CD4-positive, alpha-beta T cell treated with Interleukin-17A for 1 hour (primary cell): ENCODE results near the gene NCR3LG1.
"Not testable (repeated sequence)": the region's sequence is repeated elsewhere in the genome, so short reads cannot be mapped to it uniquely, and the experiment has no call there.

Source experiments
- DNase-seq: peaks from one replicate; pipeline ENCODE4 v3.0.0-alpha.2; 2020

NCR3LG1 gene

DNA sequence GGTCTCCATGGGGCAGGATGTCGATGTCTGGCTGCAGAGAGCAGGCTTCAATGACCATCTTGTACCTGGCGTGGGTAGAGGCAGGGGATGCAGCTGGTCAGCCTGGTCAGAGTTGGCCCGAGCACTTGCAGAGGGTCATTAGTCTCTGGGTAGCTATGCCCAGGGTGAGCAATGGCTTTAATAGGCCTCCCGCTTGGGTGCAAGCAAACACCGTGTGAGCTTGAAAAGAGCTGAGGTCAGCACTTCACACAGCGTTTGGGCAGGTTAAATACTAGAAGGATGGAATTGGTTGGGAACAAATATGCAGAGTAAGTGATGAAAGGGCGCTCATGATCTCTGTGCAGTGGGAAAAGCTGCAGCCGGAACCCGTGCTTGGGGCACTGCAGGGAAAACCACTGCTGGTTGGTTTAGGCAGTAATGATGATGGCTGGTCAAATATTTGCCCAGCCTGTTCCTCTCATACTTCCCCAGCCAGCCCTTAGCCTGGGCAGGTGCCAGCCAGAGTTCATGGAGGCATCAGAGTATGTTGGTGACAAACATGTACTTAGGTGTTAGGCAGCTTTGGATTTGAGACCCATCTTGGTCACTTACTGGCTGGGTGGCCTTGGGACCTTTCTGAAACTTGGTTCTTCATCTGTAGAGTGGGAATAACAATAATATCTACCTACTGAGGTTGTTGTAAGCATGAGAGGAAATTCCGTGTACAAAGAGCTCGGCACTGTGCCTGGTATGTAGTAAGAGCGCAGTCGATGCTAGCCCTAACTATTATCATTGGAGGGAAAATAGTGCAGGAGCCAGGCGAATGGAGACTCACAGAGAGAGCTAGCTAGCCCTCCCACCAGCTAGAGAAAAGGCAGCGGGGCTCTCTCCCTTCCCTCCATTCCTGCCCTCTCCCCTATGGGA is 62.1 kb downstream of the NCR3LG1 start:
- DNase-seq: no peak

DNA sequence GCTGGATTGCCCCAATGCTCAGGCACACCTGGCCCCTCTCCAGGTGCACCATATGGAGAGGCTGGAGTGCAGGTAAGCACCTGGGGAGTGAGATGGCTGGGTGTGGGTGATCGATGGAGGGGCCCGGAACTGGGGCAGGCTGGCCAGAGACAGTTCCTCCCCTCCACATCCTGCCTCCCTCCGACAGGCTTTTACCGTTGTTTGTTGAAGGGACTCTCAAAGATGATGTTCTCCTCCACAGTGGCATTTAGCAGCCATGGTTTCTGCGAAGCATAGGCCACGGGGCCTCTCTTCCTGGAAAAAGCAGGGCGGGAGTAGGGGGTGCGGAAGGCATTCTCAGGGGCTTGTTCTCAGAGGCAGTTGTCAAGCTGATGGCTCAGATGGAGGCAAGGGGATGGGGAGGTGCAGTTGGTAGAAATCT is 62.7 kb downstream of the NCR3LG1 start:
- no peak for DNase-seq

DNA sequence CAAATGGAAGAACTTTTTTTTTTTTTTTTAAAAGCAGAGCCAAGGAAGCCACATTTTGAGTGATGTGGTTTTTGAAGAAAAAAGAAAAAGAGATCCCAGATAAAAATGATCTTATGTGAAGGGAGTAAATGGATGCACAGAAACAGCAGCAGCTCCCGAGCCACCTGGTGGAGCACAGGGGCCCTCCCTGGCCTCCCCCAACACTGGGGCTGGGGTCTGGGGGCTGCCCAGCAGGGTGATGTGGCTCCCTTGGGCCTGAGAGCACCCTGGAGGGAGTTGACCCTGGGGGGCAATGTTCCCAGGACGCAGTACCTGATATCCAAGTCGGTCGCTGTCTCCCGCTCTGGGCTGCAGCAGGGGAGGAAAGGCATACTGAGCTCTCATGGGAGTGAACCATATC is 63.4 kb downstream of the NCR3LG1 start:
- no peak for DNase-seq

DNA sequence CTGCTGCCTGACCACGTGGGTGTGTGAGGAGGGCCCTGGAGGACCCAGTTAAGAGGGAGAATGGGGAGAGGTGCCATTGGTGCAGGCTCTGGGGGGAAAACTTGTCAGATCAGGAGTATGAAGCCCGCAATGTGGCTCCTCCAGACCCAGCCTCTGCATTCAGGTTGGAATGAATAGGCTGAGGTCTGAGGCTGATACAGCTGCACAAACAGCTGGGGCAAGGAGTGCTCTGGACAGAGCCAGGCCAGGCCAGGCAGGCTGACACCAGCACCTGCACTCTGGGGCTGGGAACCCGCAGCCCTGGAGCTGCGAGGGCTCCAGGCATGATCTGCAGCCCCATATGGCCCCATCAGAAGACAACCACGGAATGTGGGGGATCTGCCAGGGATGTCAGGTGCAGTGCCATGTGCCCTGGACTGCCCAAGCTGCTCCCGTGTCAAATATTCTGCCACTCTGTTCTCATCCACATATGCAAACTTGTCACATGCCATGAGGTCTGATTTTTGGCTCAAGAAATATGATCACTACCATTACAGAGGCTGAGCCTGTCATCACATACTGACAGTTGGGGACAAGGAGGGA is 64.0 kb downstream of the NCR3LG1 start:
- DNase-seq: no peak

DNA sequence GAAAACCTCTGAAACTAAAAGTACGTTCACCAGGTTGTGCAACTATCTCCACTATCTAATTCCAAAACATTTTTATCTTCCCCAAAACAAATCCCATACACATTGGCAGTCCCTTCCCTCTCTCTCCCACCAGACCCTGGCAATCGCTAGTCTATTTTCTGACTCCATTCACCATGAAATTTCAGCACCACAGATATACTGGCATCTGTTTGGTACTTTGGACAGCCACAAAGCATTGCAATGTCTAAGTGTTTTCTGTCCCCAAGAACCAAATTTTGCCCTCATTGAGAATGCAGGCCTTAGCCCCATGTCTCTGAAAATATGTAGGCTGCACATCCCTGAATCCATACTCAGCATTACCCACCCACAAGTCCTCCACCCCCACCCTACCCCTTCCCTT is 64.9 kb downstream of the NCR3LG1 start:
- DNase-seq: no peak

DNA sequence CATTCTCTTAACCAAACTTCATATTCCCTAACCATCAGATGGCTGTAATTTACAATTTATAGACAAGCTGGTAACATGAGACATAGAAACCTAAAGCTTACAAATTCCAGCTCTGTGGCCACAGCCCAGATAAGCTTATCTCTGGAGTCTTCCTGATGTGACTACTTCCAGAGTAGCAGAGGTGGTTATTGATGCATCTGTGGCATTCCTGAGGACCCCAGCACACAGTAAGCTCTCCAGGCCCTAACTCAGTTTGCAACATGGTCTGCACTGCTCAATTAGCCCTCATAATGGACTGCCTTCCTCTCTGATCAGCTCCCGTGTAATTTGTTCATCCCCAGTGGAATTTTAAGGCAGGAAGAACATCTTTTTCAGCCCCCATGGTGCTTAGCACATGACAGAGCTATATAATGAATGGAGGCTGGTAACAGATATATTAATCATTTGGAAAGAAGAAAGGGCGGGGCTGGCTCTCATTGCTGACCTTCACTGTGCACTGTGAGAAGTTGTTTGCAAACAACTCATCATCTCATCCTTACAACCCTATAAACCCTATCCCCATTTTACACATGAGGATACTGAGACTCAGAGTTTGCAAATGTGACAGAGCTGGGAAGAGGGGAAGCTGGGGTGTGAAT is 67.0 kb downstream of the NCR3LG1 start:
- no peak for DNase-seq

GRCh38 chr11:17421781-17422180 is 70.2 kb downstream of the NCR3LG1 start:
- no peak for DNase-seq

DNA sequence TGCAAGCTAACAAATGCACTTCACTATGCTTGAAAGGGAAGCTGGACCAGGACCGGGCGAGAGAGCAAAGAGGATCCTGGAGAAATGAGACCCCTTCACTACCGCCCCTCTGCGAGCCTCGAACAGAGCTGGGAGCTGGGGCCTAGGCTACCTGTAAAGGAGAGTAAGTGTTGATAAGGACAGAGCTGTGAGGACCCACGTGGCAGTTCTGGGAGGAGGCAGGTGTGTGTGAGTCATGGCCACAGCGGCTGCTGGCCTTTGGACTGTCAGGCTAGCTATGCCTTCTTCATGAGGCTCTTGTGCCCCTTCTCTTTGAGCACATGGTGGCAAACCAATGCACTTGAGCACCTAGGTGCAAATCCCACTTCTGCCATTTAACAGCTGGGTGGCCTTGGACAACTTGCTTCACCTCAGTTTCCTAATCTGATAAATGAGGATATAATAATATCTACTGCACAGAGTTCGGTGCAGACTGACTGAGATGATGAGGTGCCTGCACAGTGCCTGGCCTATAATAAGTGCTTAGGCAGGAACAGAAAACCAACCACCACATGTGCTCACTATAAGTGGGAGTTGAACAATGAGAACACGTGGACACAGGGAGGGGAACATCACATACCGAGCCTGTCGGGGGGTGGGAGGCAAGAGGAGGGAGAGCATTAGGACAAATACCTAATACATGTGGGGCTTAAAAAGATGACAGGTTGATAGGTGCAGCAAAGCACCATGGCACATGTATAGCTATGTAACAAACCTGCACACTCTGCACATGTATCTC is 72.1 kb downstream of the NCR3LG1 start:
- no peak for DNase-seq

GRCh38 chr11:17426233-17426632 is 74.6 kb downstream of the NCR3LG1 start:
- not testable (repeated sequence) for DNase-seq
